SU-DHL-6 (cell line): ENCODE data around the gene PRDM1.

ENCODE experiments used
- CTCF ChIP-seq: fragments of 200-600 bp; sonication (generic); IDR thresholded peaks from one replicate; pipeline ENCODE4 v1.5.1; 2017; ENCODE audit warnings: antibody characterized with exemption, mild to moderate bottlenecking, low read length, moderate library complexity; ENCODE audit not compliant: insufficient read depth, poor library complexity, severe bottlenecking
- EZH2phosphoT487 ChIP-seq: fragments of 200-600 bp; sonication (generic), shearing (Covaris generic); conservative IDR thresholded peaks from 2 replicates; pipeline ENCODE4 v1.6.1; 2018; ENCODE audit warnings: mild to moderate bottlenecking, antibody characterized with exemption, low read length, moderate library complexity, mixed read lengths

GRCh38 chr6:106135911-106136571 lies 49.9 kb downstream of the PRDM1 start:
- TF ChIP-seq CTCF: no peak
- no peak for TF ChIP-seq EZH2phosphoT487
